Right hindlimb (tissue), 1 donor: Measurements from ENCODE around the gene MS4A1.
"Not testable (repeated sequence)": the region's sequence is repeated elsewhere in the genome, so short reads cannot be mapped to it uniquely, and the experiment has no call there.

Experiments used
- DNase-seq: peaks from one replicate; pipeline ENCODE4 v3.0.0-alpha.2; 2018

MS4A1 gene

GRCh38 chr11:60455531-60456042 is at the start of gene MS4A1:
Gene MS4A1 (plus strand): TSS chr11:60455847. CDS start chr11:60462375, 6,528 bp downstream.
- no peak for DNase-seq

- no peak for DNase-seq
Measured at GRCh38 chr11:60420015-60420414, 35.6 kb upstream of the MS4A1 start.

GRCh38 chr11:60422609-60423008 is 33.0 kb upstream of the MS4A1 start:
- DNase-seq = no peak

GRCh38 chr11:60428517-60428916 is 27.1 kb upstream of the MS4A1 start:
- DNase-seq = no peak

- DNase-seq = no peak
Measured at GRCh38 chr11:60429272-60429671, 26.4 kb upstream of the MS4A1 start, which contains the start of gene MS4A5. Gene MS4A5 (plus strand): TSS chr11:60429572. CDS start chr11:60429675, 103 bp downstream.

GRCh38 chr11:60431251-60431650 is 24.4 kb upstream of the MS4A1 start:
- DNase-seq = no peak

GRCh38 chr11:60433401-60433800 is 22.2 kb upstream of the MS4A1 start:
- DNase-seq = no peak

- DNase-seq = no peak
Measured at GRCh38 chr11:60447070-60447469, 8.6 kb upstream of the MS4A1 start.

- no peak for DNase-seq
Measured at GRCh38 chr11:60447846-60448245, 7.8 kb upstream of the MS4A1 start.

- DNase-seq = not testable (repeated sequence)
Measured at GRCh38 chr11:60451185-60451584, 4.5 kb upstream of the MS4A1 start.

- DNase-seq = no peak
Measured at GRCh38 chr11:60454212-60454611, 1.4 kb upstream of the MS4A1 start.

- DNase-seq = no peak
Measured at GRCh38 chr11:60457576-60457975, 1.9 kb downstream of the MS4A1 start.

GRCh38 chr11:60459345-60459744 is 3.7 kb downstream of the MS4A1 start:
- no peak for DNase-seq

- DNase-seq = no peak
Measured at GRCh38 chr11:60468829-60469228, 13.2 kb downstream of the MS4A1 start.

GRCh38 chr11:60469723-60470122 is 14.1 kb downstream of the MS4A1 start:
- no peak for DNase-seq

- DNase-seq = no peak
Measured at GRCh38 chr11:60477035-60477445, 21.4 kb downstream of the MS4A1 start.

- DNase-seq = no peak
Measured at GRCh38 chr11:60482361-60482760, 26.7 kb downstream of the MS4A1 start.

- no peak for DNase-seq
Measured at GRCh38 chr11:60485987-60486386, 30.3 kb downstream of the MS4A1 start.

- DNase-seq = no peak
Measured at GRCh38 chr11:60492488-60493009, 36.9 kb downstream of the MS4A1 start, which contains the start of gene MS4A12. Gene MS4A12 (plus strand): TSS chr11:60492778. CDS start chr11:60497319, 4,541 bp downstream.

- no peak for DNase-seq
Measured at GRCh38 chr11:60493454-60493853, 37.8 kb downstream of the MS4A1 start.

GRCh38 chr11:60498399-60498798 is 42.8 kb downstream of the MS4A1 start:
- DNase-seq = no peak

GRCh38 chr11:60498853-60499252 is 43.2 kb downstream of the MS4A1 start:
- no peak for DNase-seq

- no peak for DNase-seq
Measured at GRCh38 chr11:60500276-60500910, 44.7 kb downstream of the MS4A1 start.

- no peak for DNase-seq
Measured at GRCh38 chr11:60502221-60502775, 46.7 kb downstream of the MS4A1 start.
